K562 (cell line): ENCODE data around the gene DYRK1B. TPM values are rescaled to one million over a fixed set of nuclear protein-coding genes. Genes with fewer than 3 reads are reported as not detected.

ENCODE experiments used
- ATAC-seq: fragments of 200-7000 bp; cut with Tn5 transposase; 3 replicates; pipeline ENCODE4 v1.9.1; 2020; ENCODE audit warnings: moderate library complexity
- BruUV-seq: library from RNA; stranded (reverse); fragments of 400-500 nt; replicated peaks from 2 replicates; lab custom pipeline; 2021; lab: Mats Ljungman, UMichigan
- CTCF ChIA-PET: fragments of 300-600 bp; formaldehyde crosslinking; extraction: SDS; loops from one replicate; lab custom pipeline; 2021; ENCODE audit warnings: low intra/inter-chr PET ratio; lab: Yijun Ruan, JAX
- POLR2A ChIA-PET: fragments of 300-600, 350-650 bp; sonication (Branson Sonifier 250); formaldehyde crosslinking; extraction: SDS; loops from one replicate; lab custom pipeline; 2021; ENCODE audit warnings: antibody characterized with exemption, inconsistent platforms; lab: Yijun Ruan, JAX
- DNase-seq, 4 experiments: peaks; one replicate each; pipeline versions ENCODE4 v3.0.0 to v3.0.0-alpha.2; 2011 to 2018; ENCODE audit warnings: low spot score in 3 of 4, mixed read lengths in 3 of 4; ENCODE audit errors: extremely low read depth in 1 of 4
- FAIRE-seq: peaks from 2 replicates; lab custom pipeline; 2011; peaks lifted over from hg19 to GRCh38; lab: Jason Lieb, UNC
- H2AFZ ChIP-seq: 2 replicates; pipeline ENCODE4 v1.6.0; 2011; ENCODE audit warnings: low read depth, low read length, control low read depth, inconsistent platforms
- H3K27ac ChIP-seq: fragments of 200-600 bp; 3 replicates; pipeline ENCODE4 v1.8.0; 2011; ENCODE audit warnings: low read depth, mild to moderate bottlenecking, control low read depth, inconsistent platforms, low read length, moderate library complexity, mixed read lengths; ENCODE audit errors: extremely low read depth
- H3K27me3 ChIP-seq, 2 experiments: fragments of 300-600 bp in 1 of 2; 2 replicates in 1 of 2; 3 replicates in 1 of 2; pipeline versions ENCODE4 v1.6.0 to v1.8.0; 2011; ENCODE audit warnings: inconsistent platforms in 2 of 2, low read length in 2 of 2, mild to moderate bottlenecking in 1 of 2, mixed read lengths in 1 of 2, moderate library complexity in 1 of 2; ENCODE audit not compliant: control insufficient read depth in 2 of 2, insufficient read depth in 2 of 2
- H3K36me3 ChIP-seq: fragments of 300-600 bp; 3 replicates; pipeline ENCODE4 v1.8.0; 2011; ENCODE audit warnings: mild to moderate bottlenecking, low read length, inconsistent platforms; ENCODE audit not compliant: control insufficient read depth, insufficient read depth
- H3K4me1 ChIP-seq, 2 experiments: fragments of 200-600 bp in 1 of 2; replicated peaks in 1 of 2; 2 replicates in 1 of 2; 3 replicates in 1 of 2; pipeline versions ENCODE4 v1.5.1 to v1.8.0; 2011; ENCODE audit warnings: inconsistent platforms in 2 of 2, low read length in 2 of 2, mild to moderate bottlenecking in 1 of 2, mixed read lengths in 1 of 2, moderate library complexity in 1 of 2; ENCODE audit not compliant: control insufficient read depth in 2 of 2, insufficient read depth in 2 of 2
- H3K4me2 ChIP-seq: 2 replicates; pipeline ENCODE4 v1.6.1; 2011; ENCODE audit warnings: low read length, control low read depth, inconsistent platforms, mixed read lengths; ENCODE audit not compliant: insufficient read depth
- H3K4me3 ChIP-seq: fragments of 200-600 bp; sonication (generic), shearing (Covaris generic); 2 replicates; pipeline ENCODE4 v1.5.1; 2016; ENCODE audit warnings: control low read depth, inconsistent platforms
- H3K79me2 ChIP-seq: fragments of 200-600 bp; 3 replicates; pipeline ENCODE4 v1.8.0; 2011; ENCODE audit warnings: low read length, inconsistent platforms; ENCODE audit not compliant: control insufficient read depth, insufficient read depth
- H3K9ac ChIP-seq, 2 experiments: 2 replicates each; pipeline versions ENCODE4 v1.6.0 to v1.6.1; 2011; ENCODE audit warnings: low read depth in 2 of 2, low read length in 2 of 2, control low read depth in 1 of 2, inconsistent platforms in 1 of 2, mild to moderate bottlenecking in 1 of 2, mixed read lengths in 1 of 2; ENCODE audit not compliant: insufficient read depth in 1 of 2
- H3K9me1 ChIP-seq: one replicate; pipeline ENCODE4 v1.6.0; 2011; ENCODE audit warnings: inconsistent platforms, mild to moderate bottlenecking, low read length, moderate library complexity; ENCODE audit not compliant: control insufficient read depth, insufficient read depth
- H3K9me3 ChIP-seq: replicated peaks from 2 replicates; pipeline ENCODE4 v1.5.1; 2011; ENCODE audit warnings: low read depth, low read length, inconsistent platforms; ENCODE audit not compliant: control insufficient read depth, insufficient read depth
- H4K20me1 ChIP-seq: replicated peaks from 2 replicates; pipeline ENCODE4 v1.6.1; 2011; ENCODE audit warnings: low read length, inconsistent platforms, mixed read lengths; ENCODE audit not compliant: control insufficient read depth, insufficient read depth
- ATF7 ChIP-seq: fragments of 450-650 bp; IDR thresholded peaks from 2 replicates; pipeline ENCODE4 v1.7.1; 2014; ENCODE audit warnings: mild to moderate bottlenecking, moderate library complexity
- BRCA1 ChIP-seq, 2 experiments: fragments of 450-650 bp in 1 of 2; sonication (generic) in 1 of 2; formaldehyde crosslinking in 1 of 2; IDR thresholded peaks; 2 replicates each; pipeline versions ENCODE4 v1.5.0 to v1.6.1; 2017 to 2020; ENCODE audit warnings: mild to moderate bottlenecking in 1 of 2, missing genetic modification reagents in 1 of 2
- CBFB ChIP-seq: sonication (generic); formaldehyde crosslinking; IDR thresholded peaks from 2 replicates; pipeline ENCODE4 v1.4.0; 2020; ENCODE audit warnings: mild to moderate bottlenecking, missing genetic modification reagents
- ETV1 ChIP-seq: fragments of 450-650 bp; conservative IDR thresholded peaks from 2 replicates; pipeline ENCODE4 v1.6.1; 2016; ENCODE audit warnings: missing genetic modification characterization, control low read depth, low read depth, missing compliant biosample characterization
- FOXJ2 ChIP-seq: fragments of 200-800 bp; sonication (Bioruptor generic); IDR thresholded peaks from 2 replicates; pipeline ENCODE4 v1.6.1; 2016; ENCODE audit warnings: missing genetic modification characterization, missing compliant biosample characterization
- PHF20 ChIP-seq: fragments of 450-650 bp; IDR thresholded peaks from 2 replicates; pipeline ENCODE4 v1.6.1; 2018; ENCODE audit not compliant: partially characterized antibody
- PRPF4 ChIP-seq: fragments of 200-400 bp; formaldehyde crosslinking; IDR thresholded peaks from one replicate; pipeline ENCODE4 v1.6.1; 2017; ENCODE audit warnings: low read length, low read depth, mild to moderate bottlenecking; ENCODE audit not compliant: insufficient read depth, poor library complexity, severe bottlenecking
- TAF1 ChIP-seq: IDR thresholded peaks from 2 replicates; pipeline ENCODE4 v1.6.1; 2011; ENCODE audit warnings: mild to moderate bottlenecking, low read length, moderate library complexity; ENCODE audit not compliant: insufficient read depth, control insufficient read depth, severe bottlenecking; ENCODE audit errors: extremely low read depth
- TFAM ChIP-seq: fragments of 250-450 bp; sonication (Bioruptor Pico); conservative IDR thresholded peaks from 2 replicates; pipeline ENCODE4 v1.5.0; 2021; ENCODE audit warnings: mild to moderate bottlenecking, moderate library complexity
- ZBTB7A ChIP-seq: IDR thresholded peaks from 2 replicates; pipeline ENCODE4 v1.6.1; 2011; ENCODE audit warnings: low read depth, mild to moderate bottlenecking, low read length, moderate library complexity, borderline replicate concordance; ENCODE audit not compliant: control insufficient read depth
- ZBTB8A ChIP-seq: fragments of 450-650 bp; IDR thresholded peaks from 2 replicates; pipeline ENCODE4 v1.6.1; 2018; ENCODE audit warnings: mild to moderate bottlenecking, moderate library complexity; ENCODE audit not compliant: partially characterized antibody
- ZNF76 ChIP-seq: fragments of 250-450 bp; sonication (Bioruptor Pico); IDR thresholded peaks from 2 replicates; pipeline ENCODE4 v1.4.0; 2020; ENCODE audit warnings: mild to moderate bottlenecking, moderate library complexity, borderline replicate concordance
- WGBS: fragments of 100-300 bp; shearing (Covaris generic); methylation state at CpG from one replicate; pipeline ENCODE4 v1.1.6; 2016; ENCODE audit warnings: low coverage, mixed read lengths; ENCODE audit not compliant: insufficient coverage; ENCODE audit errors: missing lambda C conversion rate; 5-methylcytosine and 5-hydroxymethylcytosine counted together
- in situ Hi-C: fragments of 300-500 bp; cut with MboI; formaldehyde crosslinking; loops from 4 replicates; pipeline ENCODE4 v1.15.0; 2018; ENCODE audit warnings: inconsistent platforms, mixed read lengths
- intact Hi-C: fragments of 100-400 bp; cut with micrococcal nuclease; formaldehyde crosslinking; loops from 2 replicates; pipeline ENCODE4 v1.14.2; 2022
- polyA plus RNA-seq, 8 experiments: library from polyadenylated mRNA; depleted of rRNA in 4 of 8; stranded (reverse) in 5 of 8; unstranded in 3 of 8; fragments of >200 nt; fragmentation: Nextera tagmentation in 2 of 8; fragmentation: Illumina TruSeq in 1 of 8; extraction: Ambion mirVana in 2 of 8; extraction: Trizol in 1 of 8; gene quantifications; 2 replicates each; pipeline versions ENCODE4 v1.2.1 to v1.2.3, GENCODE V29; 2011 to 2014; ENCODE audit warnings: inconsistent platforms in 1 of 8, missing spikeins in 1 of 8
- total RNA-seq, 7 experiments: library from RNA; depleted of rRNA in 6 of 7; stranded (reverse); fragments of >200 nt in 6 of 7; fragmentation: Illumina TruSeq in 2 of 7; extraction: Trizol in 2 of 7; gene quantifications; 2 replicates each; pipeline versions ENCODE4 v1.2.1 to v1.2.3, GENCODE V29; 2011 to 2021; ENCODE audit warnings: low replicate concordance in 1 of 7
- TF ChIP-seq, protein P1 (sequence below), 2 experiments: IDR thresholded peaks; 2 replicates each; pipeline ENCODE4 v1.6.1; 2011; ENCODE audit warnings: borderline replicate concordance in 1 of 2, control low read depth in 1 of 2, low read depth in 1 of 2, low read length in 1 of 2, mild to moderate bottlenecking in 1 of 2, mixed read lengths in 1 of 2, moderate library complexity in 1 of 2; ENCODE audit not compliant: insufficient read depth in 1 of 2, insufficient read length in 1 of 2, poor library complexity in 1 of 2, severe bottlenecking in 1 of 2; ENCODE audit errors: extremely low read depth in 1 of 2
- TF ChIP-seq, protein P2 (sequence below): sonication (generic); formaldehyde crosslinking; IDR thresholded peaks from 2 replicates; pipeline ENCODE4 v1.5.0; 2020; ENCODE audit warnings: missing genetic modification reagents
- TF ChIP-seq, protein P3 (sequence below), 2 experiments: fragments of 450-650 bp in 1 of 2; sonication (generic) in 1 of 2; formaldehyde crosslinking in 1 of 2; IDR thresholded peaks in 1 of 2; conservative IDR thresholded peaks in 1 of 2; 2 replicates each; pipeline versions ENCODE4 v1.6.1 to v1.8.1; 2016 to 2023; ENCODE audit warnings: mild to moderate bottlenecking in 2 of 2, moderate library complexity in 2 of 2, inconsistent platforms in 1 of 2, missing genetic modification reagents in 1 of 2
- TF ChIP-seq, protein P4 (sequence below): fragments of 250-450 bp; sonication (Bioruptor Pico); IDR thresholded peaks from 2 replicates; pipeline ENCODE4 v1.9.0; 2021; ENCODE audit warnings: mild to moderate bottlenecking, inconsistent platforms

DYRK1B gene
- total and polyA plus RNA-seq, 9 of the 15 experiments (the other 6 are each of a cell fraction or from before 2014, with no cell fraction given), result 0.91 to 5.2 (median 1.5) TPM; not detected in 2

DNA sequence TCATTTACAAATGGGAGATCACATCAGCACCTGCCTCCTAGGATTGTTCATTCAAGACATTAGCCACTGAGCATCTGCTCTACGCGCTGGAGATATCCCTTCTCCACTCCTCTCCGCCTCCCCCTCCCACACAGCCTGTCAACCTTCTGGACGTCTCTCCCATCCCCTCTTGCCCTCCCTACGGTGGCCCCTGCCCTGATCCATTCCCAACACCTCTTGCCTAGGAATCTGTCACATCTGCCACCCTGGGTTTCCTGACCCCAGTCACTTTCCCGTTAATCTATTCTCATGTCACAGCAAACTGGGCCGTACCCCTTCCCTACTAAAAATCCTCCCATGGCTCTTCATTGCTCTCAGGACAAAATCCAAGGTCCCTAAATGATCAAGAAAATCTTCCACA is 10.3 kb downstream of the DYRK1B start:
- BruUV-seq, result no TSS peak
- ChIA-PET POLR2A (interaction anchor here (1.5 kb wide), 1 partner anchor 10 kb away, joined by 6 read pairs; the partner anchor contains the start of gene DYRK1B), CTCF (no interaction called here)
- no peak overlapping the region for H3K4me2 ChIP-seq
- in situ Hi-C loops, result no loop called here
- H3K27me3 ChIP-seq, result no peaks in the 10 kb centered on the region
- H3K9me1 ChIP-seq, result no peaks in the 10 kb centered on the region
- no peak overlapping the region for H3K27ac ChIP-seq
- TF ChIP-seq ETV1 (tag) (no peak), PRPF4 (no peak), PHF20 (no peak), TAF1 (no peak), ZBTB8A (no peak), ZBTB7A (no peak), CBFB (CRISPR knock-in tag) (no peak), FOXJ2 (tag) (no peak), BRCA1 (IDR thresholded peaks at IDR 0.05) (no peak), BRCA1 (CRISPR knock-in tag; IDR thresholded peaks at IDR 0.05) (no peak), TFAM (CRISPR knock-in tag) (no peak), ZNF76 (CRISPR knock-in tag) (no peak), ATF7 (no peak)
- TF ChIP-seq, protein P1, sequence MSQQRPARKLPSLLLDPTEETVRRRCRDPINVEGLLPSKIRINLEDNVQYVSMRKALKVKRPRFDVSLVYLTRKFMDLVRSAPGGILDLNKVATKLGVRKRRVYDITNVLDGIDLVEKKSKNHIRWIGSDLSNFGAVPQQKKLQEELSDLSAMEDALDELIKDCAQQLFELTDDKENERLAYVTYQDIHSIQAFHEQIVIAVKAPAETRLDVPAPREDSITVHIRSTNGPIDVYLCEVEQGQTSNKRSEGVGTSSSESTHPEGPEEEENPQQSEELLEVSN (IDR thresholded peaks at IDR 0.05; ENCODE audit: borderline replicate concordance in 1 of 2, extremely low read depth in 1 of 2, insufficient read depth in 1 of 2, insufficient read length in 1 of 2, low read depth in 1 of 2, low read length in 1 of 2, poor library complexity in 1 of 2, severe bottlenecking in 1 of 2), result no peak
- TF ChIP-seq, protein P2, sequence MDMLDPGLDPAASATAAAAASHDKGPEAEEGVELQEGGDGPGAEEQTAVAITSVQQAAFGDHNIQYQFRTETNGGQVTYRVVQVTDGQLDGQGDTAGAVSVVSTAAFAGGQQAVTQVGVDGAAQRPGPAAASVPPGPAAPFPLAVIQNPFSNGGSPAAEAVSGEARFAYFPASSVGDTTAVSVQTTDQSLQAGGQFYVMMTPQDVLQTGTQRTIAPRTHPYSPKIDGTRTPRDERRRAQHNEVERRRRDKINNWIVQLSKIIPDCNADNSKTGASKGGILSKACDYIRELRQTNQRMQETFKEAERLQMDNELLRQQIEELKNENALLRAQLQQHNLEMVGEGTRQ, result no peak
- TF ChIP-seq, protein P3, sequence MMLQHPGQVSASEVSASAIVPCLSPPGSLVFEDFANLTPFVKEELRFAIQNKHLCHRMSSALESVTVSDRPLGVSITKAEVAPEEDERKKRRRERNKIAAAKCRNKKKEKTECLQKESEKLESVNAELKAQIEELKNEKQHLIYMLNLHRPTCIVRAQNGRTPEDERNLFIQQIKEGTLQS (IDR thresholded peaks at IDR 0.05), result no peak
- TF ChIP-seq, protein P3 (CRISPR knock-in tag; conservative IDR thresholded peaks at IDR 0.05), result no peak
- TF ChIP-seq, protein P4, sequence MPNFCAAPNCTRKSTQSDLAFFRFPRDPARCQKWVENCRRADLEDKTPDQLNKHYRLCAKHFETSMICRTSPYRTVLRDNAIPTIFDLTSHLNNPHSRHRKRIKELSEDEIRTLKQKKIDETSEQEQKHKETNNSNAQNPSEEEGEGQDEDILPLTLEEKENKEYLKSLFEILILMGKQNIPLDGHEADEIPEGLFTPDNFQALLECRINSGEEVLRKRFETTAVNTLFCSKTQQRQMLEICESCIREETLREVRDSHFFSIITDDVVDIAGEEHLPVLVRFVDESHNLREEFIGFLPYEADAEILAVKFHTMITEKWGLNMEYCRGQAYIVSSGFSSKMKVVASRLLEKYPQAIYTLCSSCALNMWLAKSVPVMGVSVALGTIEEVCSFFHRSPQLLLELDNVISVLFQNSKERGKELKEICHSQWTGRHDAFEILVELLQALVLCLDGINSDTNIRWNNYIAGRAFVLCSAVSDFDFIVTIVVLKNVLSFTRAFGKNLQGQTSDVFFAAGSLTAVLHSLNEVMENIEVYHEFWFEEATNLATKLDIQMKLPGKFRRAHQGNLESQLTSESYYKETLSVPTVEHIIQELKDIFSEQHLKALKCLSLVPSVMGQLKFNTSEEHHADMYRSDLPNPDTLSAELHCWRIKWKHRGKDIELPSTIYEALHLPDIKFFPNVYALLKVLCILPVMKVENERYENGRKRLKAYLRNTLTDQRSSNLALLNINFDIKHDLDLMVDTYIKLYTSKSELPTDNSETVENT (CRISPR knock-in tag), result no peak
- TF ChIP-seq, all 486 proteins: peak for 0
- FAIRE-seq, result no peak
- no peak for DNase-seq
- H2AFZ ChIP-seq, result no peak overlapping the region
- H3K36me3 ChIP-seq, result peaks cover 34% of the 10 kb centered on the region; the same call in 1 of the 3 replicates
- no peak for ATAC-seq
- no peaks in the 10 kb centered on the region for H3K79me2 ChIP-seq
- H3K9ac ChIP-seq, result no peak overlapping the region
- WGBS, result 60% methylated on average over 7 of the region's 7 CpGs
- H4K20me1 ChIP-seq, result no peaks in the 10 kb centered on the region; the same call in 1 of the 2 replicates
- peaks cover 0 to 11% of the 10 kb centered on the region in 2 experiments; a peak in 2 of 5 replicates for H3K4me1 ChIP-seq
- no peaks in the 10 kb centered on the region for H3K9me3 ChIP-seq
- H3K4me3 ChIP-seq, result no peak overlapping the region
- intact Hi-C loops, result no loop called here
